ENCODE results near the gene TBC1D1. TPM values are rescaled to one million over a fixed set of nuclear protein-coding genes. Genes with fewer than 3 reads are reported as not detected.

Gene TBC1D1
- total RNA-seq, 1 experiment from 2014 or later, result 97.1 TPM

GRCh38 chr4:38004062-38004461 is 113.2 kb downstream of the TBC1D1 start:
- Histone ChIP-seq H3K27ac (no peak overlapping the region), H3K4me1 (replicated peaks) (peaks cover 22% of the 10 kb centered on the region), H3K9me3 (replicated peaks) (no peaks in the 10 kb centered on the region), H3K4me3 (no peak overlapping the region), H3K27me3 (replicated peaks) (no peaks in the 10 kb centered on the region), H3K36me3 (no peaks in the 10 kb centered on the region)
- no peak for DNase-seq (ENCODE audit: low read depth in 1 of 2, low spot score in 2 of 2)

GRCh38 chr4:38004887-38005286 is 114.0 kb downstream of the TBC1D1 start:
- no peaks in the 10 kb centered on the region for H3K36me3 ChIP-seq
- no peaks in the 10 kb centered on the region for H3K27me3 ChIP-seq (replicated peaks)
- peaks cover 28% of the 10 kb centered on the region for H3K4me1 ChIP-seq (replicated peaks)
- H3K9me3 ChIP-seq (replicated peaks), result no peaks in the 10 kb centered on the region
- no peak overlapping the region for H3K27ac ChIP-seq
- no peak overlapping the region for H3K4me3 ChIP-seq
- no peak for DNase-seq (ENCODE audit: low read depth in 1 of 2, low spot score in 2 of 2)

- Histone ChIP-seq H3K4me1 (replicated peaks) (peaks cover 32% of the 10 kb centered on the region), H3K36me3 (no peaks in the 10 kb centered on the region), H3K4me3 (no peak overlapping the region), H3K9me3 (replicated peaks) (no peaks in the 10 kb centered on the region), H3K27ac (no peak overlapping the region), H3K27me3 (replicated peaks) (no peaks in the 10 kb centered on the region)
- no peak for DNase-seq (ENCODE audit: low read depth in 1 of 2, low spot score in 2 of 2)
Measured at GRCh38 chr4:38005637-38006036, 114.8 kb downstream of the TBC1D1 start.

- H3K4me3 ChIP-seq, result no peak overlapping the region
- H3K27me3 ChIP-seq (replicated peaks), result no peaks in the 10 kb centered on the region
Measured at GRCh38 chr4:38007645-38008044, 116.8 kb downstream of the TBC1D1 start.

GRCh38 chr4:38008571-38009021 is 117.7 kb downstream of the TBC1D1 start:
- Histone ChIP-seq H3K4me3 (no peak overlapping the region), H3K4me1 (replicated peaks) (peaks cover 19% of the 10 kb centered on the region), H3K27ac (no peak overlapping the region), H3K36me3 (no peaks in the 10 kb centered on the region), H3K9me3 (replicated peaks) (no peaks in the 10 kb centered on the region), H3K27me3 (replicated peaks) (no peaks in the 10 kb centered on the region)
- no peak for DNase-seq (ENCODE audit: low read depth in 1 of 2, low spot score in 2 of 2)

More at GRCh38 chr4:38007645-38008044, 116.8 kb downstream of the TBC1D1 start:
- Histone ChIP-seq H3K4me1 (replicated peaks) (peaks cover 23% of the 10 kb centered on the region), H3K9me3 (replicated peaks) (no peaks in the 10 kb centered on the region), H3K36me3 (no peaks in the 10 kb centered on the region), H3K27ac (no peak overlapping the region)
- no peak for DNase-seq (ENCODE audit: low read depth in 1 of 2, low spot score in 2 of 2)

- no peaks in the 10 kb centered on the region for H3K27me3 ChIP-seq (replicated peaks)
- H3K4me3 ChIP-seq, result no peak overlapping the region
- H3K36me3 ChIP-seq, result no peaks in the 10 kb centered on the region
- no peak overlapping the region for H3K27ac ChIP-seq
- DNase-seq (ENCODE audit: low read depth in 1 of 2, low spot score in 2 of 2), result no peak
- H3K4me1 ChIP-seq (replicated peaks), result peaks cover 13% of the 10 kb centered on the region
- no peaks in the 10 kb centered on the region for H3K9me3 ChIP-seq (replicated peaks)
Measured at GRCh38 chr4:38009421-38009820, 118.5 kb downstream of the TBC1D1 start.

- Histone ChIP-seq H3K27me3 (replicated peaks) (no peaks in the 10 kb centered on the region), H3K27ac (no peak overlapping the region), H3K36me3 (no peaks in the 10 kb centered on the region), H3K9me3 (replicated peaks) (no peaks in the 10 kb centered on the region), H3K4me3 (no peak overlapping the region), H3K4me1 (replicated peaks) (peaks cover 13% of the 10 kb centered on the region)
- DNase-seq (ENCODE audit: low read depth in 1 of 2, low spot score in 2 of 2), result no peak
Measured at GRCh38 chr4:38009949-38010348, 119.1 kb downstream of the TBC1D1 start.

- H3K4me3 ChIP-seq, result no peak overlapping the region
- no peaks in the 10 kb centered on the region for H3K27me3 ChIP-seq (replicated peaks)
- H3K27ac ChIP-seq, result no peak overlapping the region
- no peaks in the 10 kb centered on the region for H3K36me3 ChIP-seq
- no peaks in the 10 kb centered on the region for H3K9me3 ChIP-seq (replicated peaks)
- DNase-seq (ENCODE audit: low read depth in 1 of 2, low spot score in 2 of 2), result no peak
- H3K4me1 ChIP-seq (replicated peaks), result peaks cover 13% of the 10 kb centered on the region
Measured at GRCh38 chr4:38011511-38012162, 120.8 kb downstream of the TBC1D1 start.

GRCh38 chr4:38013461-38014366 is 122.8 kb downstream of the TBC1D1 start:
- peaks cover 13% of the 10 kb centered on the region for H3K4me1 ChIP-seq (replicated peaks)
- H3K27me3 ChIP-seq (replicated peaks), result no peaks in the 10 kb centered on the region
- no peak overlapping the region for H3K27ac ChIP-seq
- DNase-seq (ENCODE audit: low read depth in 1 of 2, low spot score in 2 of 2), result no peak
- no peaks in the 10 kb centered on the region for H3K36me3 ChIP-seq
- H3K9me3 ChIP-seq (replicated peaks), result no peaks in the 10 kb centered on the region
- H3K4me3 ChIP-seq, result no peak overlapping the region

- Histone ChIP-seq H3K9me3 (replicated peaks) (no peaks in the 10 kb centered on the region), H3K4me3 (no peak overlapping the region), H3K27ac (no peak overlapping the region), H3K36me3 (no peaks in the 10 kb centered on the region), H3K27me3 (replicated peaks) (no peaks in the 10 kb centered on the region), H3K4me1 (replicated peaks) (peaks cover 12% of the 10 kb centered on the region)
- no peak for DNase-seq (ENCODE audit: low read depth in 1 of 2, low spot score in 2 of 2)
Measured at GRCh38 chr4:38014421-38014852, 123.6 kb downstream of the TBC1D1 start.

GRCh38 chr4:38015886-38016515 is 125.1 kb downstream of the TBC1D1 start:
- Histone ChIP-seq H3K27ac (no peak overlapping the region), H3K27me3 (replicated peaks) (no peaks in the 10 kb centered on the region), H3K9me3 (replicated peaks) (no peaks in the 10 kb centered on the region), H3K4me1 (replicated peaks) (0 out of 2 replicates have a peak, but pooled peaks cover 3% of the 10 kb centered on the region), H3K4me3 (no peak overlapping the region), H3K36me3 (no peaks in the 10 kb centered on the region)
- no peak for DNase-seq (ENCODE audit: low read depth in 1 of 2, low spot score in 2 of 2)

- H3K9me3 ChIP-seq (replicated peaks), result no peaks in the 10 kb centered on the region
- no peaks in the 10 kb centered on the region for H3K4me1 ChIP-seq (replicated peaks)
- no peaks in the 10 kb centered on the region for H3K27me3 ChIP-seq (replicated peaks)
- no peak overlapping the region for H3K4me3 ChIP-seq
- 0 out of 2 replicates have a peak, but pooled peaks cover under 1% of the 10 kb centered on the region for H3K36me3 ChIP-seq
- no peak for DNase-seq (ENCODE audit: low read depth in 1 of 2, low spot score in 2 of 2)
- no peak overlapping the region for H3K27ac ChIP-seq
Measured at GRCh38 chr4:38016698-38017097, 125.8 kb downstream of the TBC1D1 start.

- DNase-seq (ENCODE audit: low read depth in 1 of 2, low spot score in 2 of 2), result no peak
- Histone ChIP-seq H3K4me3 (no peak overlapping the region), H3K27me3 (replicated peaks) (no peaks in the 10 kb centered on the region), H3K9me3 (replicated peaks) (no peaks in the 10 kb centered on the region), H3K27ac (no peak overlapping the region), H3K4me1 (replicated peaks) (no peaks in the 10 kb centered on the region), H3K36me3 (0 out of 2 replicates have a peak, but pooled peaks cover 2% of the 10 kb centered on the region)
Measured at GRCh38 chr4:38017609-38018008, 126.7 kb downstream of the TBC1D1 start.

GRCh38 chr4:38020386-38020785 is 129.5 kb downstream of the TBC1D1 start:
- Histone ChIP-seq H3K4me1 (replicated peaks) (no peaks in the 10 kb centered on the region), H3K36me3 (0 out of 2 replicates have a peak, but pooled peaks cover 2% of the 10 kb centered on the region), H3K27me3 (replicated peaks) (no peaks in the 10 kb centered on the region), H3K9me3 (replicated peaks) (no peaks in the 10 kb centered on the region), H3K4me3 (no peak overlapping the region), H3K27ac (no peak overlapping the region)
- no peak for DNase-seq (ENCODE audit: low read depth in 1 of 2, low spot score in 2 of 2)

Data from SJSA1 (cell line).